K562 (cell line): ENCODE data around the gene SDC3. TPM values are rescaled to one million over a fixed set of nuclear protein-coding genes. Genes with fewer than 3 reads are reported as not detected.

Experiments used
- C11orf30 ChIP-seq: fragments of 450-650 bp; IDR thresholded peaks from 2 replicates; pipeline ENCODE4 v1.6.1; 2016; ENCODE audit warnings: low read depth, mild to moderate bottlenecking
- CREB3L1 ChIP-seq: fragments of 450-650 bp; IDR thresholded peaks from 2 replicates; pipeline ENCODE4 v1.6.1; 2014; ENCODE audit warnings: low read depth, mild to moderate bottlenecking, moderate library complexity, borderline replicate concordance
- ETV6 ChIP-seq, 3 experiments: fragments of 150-350 bp in 1 of 3; sonication (generic) in 1 of 3; formaldehyde crosslinking in 1 of 3; IDR thresholded peaks; 2 replicates each; pipeline versions ENCODE4 v1.6.1 to v1.8.0; 2014 to 2022; ENCODE audit warnings: borderline replicate concordance in 2 of 3, low read depth in 2 of 3, antibody characterized with exemption in 1 of 3, low read length in 1 of 3, mild to moderate bottlenecking in 1 of 3, missing genetic modification reagents in 1 of 3
- FOXK2 ChIP-seq, 2 experiments: fragments of 450-650 bp; IDR thresholded peaks in 1 of 2; conservative IDR thresholded peaks in 1 of 2; 2 replicates each; pipeline ENCODE4 v1.6.1; 2016; ENCODE audit warnings: low read depth in 2 of 2, mild to moderate bottlenecking in 1 of 2
- HMGN3 ChIP-seq: IDR thresholded peaks from 2 replicates; pipeline ENCODE4 v1.6.1; 2011; ENCODE audit warnings: borderline replicate concordance, low read depth, mild to moderate bottlenecking, mixed read lengths, low read length; ENCODE audit not compliant: insufficient read length; ENCODE audit errors: extremely low read depth
- MEF2D ChIP-seq: conservative IDR thresholded peaks from 2 replicates; pipeline ENCODE4 v1.6.1; 2016; ENCODE audit warnings: low read depth, missing genetic modification characterization, missing compliant biosample characterization
- MEIS2 ChIP-seq: fragments of 450-650 bp; IDR thresholded peaks from 2 replicates; pipeline ENCODE4 v1.6.1; 2014; ENCODE audit warnings: mild to moderate bottlenecking; ENCODE audit not compliant: partially characterized antibody
- MYC ChIP-seq, 2 experiments: fragments of 250-450 bp in 1 of 2; sonication (Bioruptor Pico) in 1 of 2; IDR thresholded peaks; 2 replicates each; pipeline versions ENCODE4 v1.5.1 to v1.6.1; 2012 to 2021; ENCODE audit warnings: low read depth in 2 of 2, borderline replicate concordance in 1 of 2, improper control_type of control experiment in 1 of 2, low read length in 1 of 2, mild to moderate bottlenecking in 1 of 2, moderate library complexity in 1 of 2
- NR2C1 ChIP-seq, 2 experiments: fragments of 450-650 bp; IDR thresholded peaks; 2 replicates each; pipeline ENCODE4 v1.6.1; 2017; ENCODE audit warnings: mild to moderate bottlenecking in 2 of 2, antibody characterized with exemption in 1 of 2, inconsistent platforms in 1 of 2, missing compliant biosample characterization in 1 of 2, missing genetic modification characterization in 1 of 2
- POLR2AphosphoS2 ChIP-seq: IDR thresholded peaks from 2 replicates; pipeline ENCODE4 v1.6.1; 2012; ENCODE audit warnings: low read length, improper control_type of control experiment
- RBFOX2 ChIP-seq: fragments of 200-400 bp; formaldehyde crosslinking; IDR thresholded peaks from 2 replicates; pipeline ENCODE4 v1.6.1; 2017; ENCODE audit warnings: low read depth, mild to moderate bottlenecking, low read length, moderate library complexity
- RCOR1 ChIP-seq, 2 experiments: IDR thresholded peaks; 2 replicates each; pipeline ENCODE4 v1.6.1; 2012; ENCODE audit warnings: low read depth in 2 of 2, low read length in 2 of 2, borderline replicate concordance in 1 of 2, improper control_type of control experiment in 1 of 2
- ZBTB34 ChIP-seq: fragments of 250-450 bp; sonication (Bioruptor Pico); IDR thresholded peaks from 2 replicates; pipeline ENCODE4 v1.8.0; 2021; ENCODE audit warnings: mild to moderate bottlenecking, moderate library complexity
- polyA plus RNA-seq, 8 experiments: library from polyadenylated mRNA; depleted of rRNA in 4 of 8; stranded (reverse) in 5 of 8; unstranded in 3 of 8; fragments of >200 nt; fragmentation: Nextera tagmentation in 2 of 8; fragmentation: Illumina TruSeq in 1 of 8; extraction: Ambion mirVana in 2 of 8; extraction: Trizol in 1 of 8; gene quantifications; 2 replicates each; pipeline versions ENCODE4 v1.2.1 to v1.2.3, GENCODE V29; 2011 to 2014; ENCODE audit warnings: inconsistent platforms in 1 of 8, missing spikeins in 1 of 8
- total RNA-seq, 7 experiments: library from RNA; depleted of rRNA in 6 of 7; stranded (reverse); fragments of >200 nt in 6 of 7; fragmentation: Illumina TruSeq in 2 of 7; extraction: Trizol in 2 of 7; gene quantifications; 2 replicates each; pipeline versions ENCODE4 v1.2.1 to v1.2.3, GENCODE V29; 2011 to 2021; ENCODE audit warnings: low replicate concordance in 1 of 7
- TF ChIP-seq, protein P1 (sequence below): fragments of 450-650 bp; conservative IDR thresholded peaks from 2 replicates; pipeline ENCODE4 v1.6.1; 2016; ENCODE audit warnings: missing genetic modification characterization, low read depth, mild to moderate bottlenecking, missing compliant biosample characterization, moderate library complexity
- TF ChIP-seq, protein P2 (sequence below), 2 experiments: fragments of 450-650 bp; IDR thresholded peaks; 2 replicates each; pipeline ENCODE4 v1.6.1; 2018; ENCODE audit warnings: mild to moderate bottlenecking in 2 of 2, low read depth in 1 of 2; ENCODE audit not compliant: partially characterized antibody in 2 of 2

Gene SDC3
- total and polyA plus RNA-seq, 9 of the 15 experiments (the other 6 are each of a cell fraction or from before 2014, with no cell fraction given), result 0.38 to 44.1 (median 12.1) TPM

DNA sequence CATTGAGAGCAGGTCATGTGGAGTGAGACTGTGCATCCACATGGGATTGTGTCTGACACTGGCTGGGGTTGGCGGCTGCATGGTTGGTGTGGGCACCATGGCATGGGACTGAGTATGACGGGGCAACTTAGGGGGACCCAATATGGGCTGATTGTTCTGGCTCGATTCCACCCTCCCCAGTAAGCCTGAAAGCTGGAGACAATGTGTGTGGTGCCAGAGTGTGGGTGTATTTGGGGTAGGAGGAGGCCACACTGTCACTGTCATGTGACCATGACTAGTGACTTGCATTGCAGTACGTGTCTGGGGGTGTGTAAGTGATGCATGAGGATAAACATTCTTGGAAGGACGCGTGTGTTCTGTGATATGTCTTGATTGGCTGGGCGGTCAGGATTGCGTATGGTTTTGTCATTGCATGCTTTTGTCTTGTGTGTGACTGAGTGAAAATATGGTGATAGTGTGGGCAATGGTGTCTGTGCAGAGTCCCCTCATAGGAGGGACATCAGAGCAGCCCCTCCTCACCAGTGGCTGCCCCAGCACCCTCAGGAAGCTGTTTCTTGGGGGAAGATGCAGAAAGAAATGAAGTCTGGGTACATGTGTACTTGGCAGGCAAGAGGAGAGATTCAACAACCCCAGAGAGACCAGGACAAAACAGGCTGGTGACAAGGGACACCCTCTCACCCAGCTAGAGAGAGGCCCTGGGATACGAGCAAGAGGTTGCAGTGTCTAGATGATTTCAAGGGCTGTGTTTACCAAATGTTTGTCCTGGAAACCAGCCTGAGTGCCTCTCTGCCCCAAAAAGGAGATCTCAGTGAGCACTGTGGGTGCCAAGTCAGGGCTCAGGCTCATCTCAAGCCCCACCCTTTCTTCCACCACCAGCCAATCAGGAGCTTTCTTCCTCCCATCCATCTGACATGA lies 36.3 kb downstream of the SDC3 start (continued):
- TF ChIP-seq ETV6 (IDR thresholded peaks at IDR 0.05; ENCODE audit: borderline replicate concordance in 1 of 2, low read depth in 2 of 2, low read length in 1 of 2) (peak in 1 of 2 experiments; percentile 19; a peak in 1 of 4 replicates), ETV6 (CRISPR knock-in tag; IDR thresholded peaks at IDR 0.05; ENCODE audit: borderline replicate concordance) (no peak), CREB3L1 (peak; percentile 36; the same call in 1 of the 2 replicates), POLR2AphosphoS2 (peak; percentile 38; the same call in 1 of the 2 replicates), FOXK2 (conservative IDR thresholded peaks at IDR 0.05 in 1 of 2, IDR thresholded peaks at IDR 0.05 in 1 of 2; ENCODE audit: low read depth in 2 of 2) (peak; percentile 97), NR2C1 (IDR thresholded peaks at IDR 0.05) (peak; percentile 50; the same call in 1 of the 2 replicates), NR2C1 (tag; IDR thresholded peaks at IDR 0.05) (peak; percentile 94), MEF2D (tag) (peak; percentile 98), RBFOX2 (peak; percentile 54; the same call in 1 of the 2 replicates), ZBTB34 (CRISPR knock-in tag) (peak; percentile 91), RCOR1 (IDR thresholded peaks at IDR 0.05; ENCODE audit: borderline replicate concordance in 1 of 2, low read depth in 2 of 2, low read length in 2 of 2) (peak in 1 of 2 experiments; percentile 96; a peak in 3 of 4 replicates), C11orf30 (peak; percentile 94), HMGN3 (no peak), MYC (IDR thresholded peaks at IDR 0.05; ENCODE audit: low read depth, low read length) (peak; percentile 80), MYC (CRISPR knock-in tag; IDR thresholded peaks at IDR 0.05; ENCODE audit: borderline replicate concordance, low read depth) (peak; percentile 89), MEIS2 (peak; percentile 73)
- TF ChIP-seq, protein P1, sequence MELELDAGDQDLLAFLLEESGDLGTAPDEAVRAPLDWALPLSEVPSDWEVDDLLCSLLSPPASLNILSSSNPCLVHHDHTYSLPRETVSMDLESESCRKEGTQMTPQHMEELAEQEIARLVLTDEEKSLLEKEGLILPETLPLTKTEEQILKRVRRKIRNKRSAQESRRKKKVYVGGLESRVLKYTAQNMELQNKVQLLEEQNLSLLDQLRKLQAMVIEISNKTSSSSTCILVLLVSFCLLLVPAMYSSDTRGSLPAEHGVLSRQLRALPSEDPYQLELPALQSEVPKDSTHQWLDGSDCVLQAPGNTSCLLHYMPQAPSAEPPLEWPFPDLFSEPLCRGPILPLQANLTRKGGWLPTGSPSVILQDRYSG (tag), result peak; percentile 96
- TF ChIP-seq, protein P2, sequence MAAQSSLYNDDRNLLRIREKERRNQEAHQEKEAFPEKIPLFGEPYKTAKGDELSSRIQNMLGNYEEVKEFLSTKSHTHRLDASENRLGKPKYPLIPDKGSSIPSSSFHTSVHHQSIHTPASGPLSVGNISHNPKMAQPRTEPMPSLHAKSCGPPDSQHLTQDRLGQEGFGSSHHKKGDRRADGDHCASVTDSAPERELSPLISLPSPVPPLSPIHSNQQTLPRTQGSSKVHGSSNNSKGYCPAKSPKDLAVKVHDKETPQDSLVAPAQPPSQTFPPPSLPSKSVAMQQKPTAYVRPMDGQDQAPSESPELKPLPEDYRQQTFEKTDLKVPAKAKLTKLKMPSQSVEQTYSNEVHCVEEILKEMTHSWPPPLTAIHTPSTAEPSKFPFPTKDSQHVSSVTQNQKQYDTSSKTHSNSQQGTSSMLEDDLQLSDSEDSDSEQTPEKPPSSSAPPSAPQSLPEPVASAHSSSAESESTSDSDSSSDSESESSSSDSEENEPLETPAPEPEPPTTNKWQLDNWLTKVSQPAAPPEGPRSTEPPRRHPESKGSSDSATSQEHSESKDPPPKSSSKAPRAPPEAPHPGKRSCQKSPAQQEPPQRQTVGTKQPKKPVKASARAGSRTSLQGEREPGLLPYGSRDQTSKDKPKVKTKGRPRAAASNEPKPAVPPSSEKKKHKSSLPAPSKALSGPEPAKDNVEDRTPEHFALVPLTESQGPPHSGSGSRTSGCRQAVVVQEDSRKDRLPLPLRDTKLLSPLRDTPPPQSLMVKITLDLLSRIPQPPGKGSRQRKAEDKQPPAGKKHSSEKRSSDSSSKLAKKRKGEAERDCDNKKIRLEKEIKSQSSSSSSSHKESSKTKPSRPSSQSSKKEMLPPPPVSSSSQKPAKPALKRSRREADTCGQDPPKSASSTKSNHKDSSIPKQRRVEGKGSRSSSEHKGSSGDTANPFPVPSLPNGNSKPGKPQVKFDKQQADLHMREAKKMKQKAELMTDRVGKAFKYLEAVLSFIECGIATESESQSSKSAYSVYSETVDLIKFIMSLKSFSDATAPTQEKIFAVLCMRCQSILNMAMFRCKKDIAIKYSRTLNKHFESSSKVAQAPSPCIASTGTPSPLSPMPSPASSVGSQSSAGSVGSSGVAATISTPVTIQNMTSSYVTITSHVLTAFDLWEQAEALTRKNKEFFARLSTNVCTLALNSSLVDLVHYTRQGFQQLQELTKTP (IDR thresholded peaks at IDR 0.05; ENCODE audit: low read depth in 1 of 2, partially characterized antibody in 2 of 2), result peak; percentile 48 to 56
